ENCODE measurements around the gene MAPK4.

The MAPK4 gene

DNA sequence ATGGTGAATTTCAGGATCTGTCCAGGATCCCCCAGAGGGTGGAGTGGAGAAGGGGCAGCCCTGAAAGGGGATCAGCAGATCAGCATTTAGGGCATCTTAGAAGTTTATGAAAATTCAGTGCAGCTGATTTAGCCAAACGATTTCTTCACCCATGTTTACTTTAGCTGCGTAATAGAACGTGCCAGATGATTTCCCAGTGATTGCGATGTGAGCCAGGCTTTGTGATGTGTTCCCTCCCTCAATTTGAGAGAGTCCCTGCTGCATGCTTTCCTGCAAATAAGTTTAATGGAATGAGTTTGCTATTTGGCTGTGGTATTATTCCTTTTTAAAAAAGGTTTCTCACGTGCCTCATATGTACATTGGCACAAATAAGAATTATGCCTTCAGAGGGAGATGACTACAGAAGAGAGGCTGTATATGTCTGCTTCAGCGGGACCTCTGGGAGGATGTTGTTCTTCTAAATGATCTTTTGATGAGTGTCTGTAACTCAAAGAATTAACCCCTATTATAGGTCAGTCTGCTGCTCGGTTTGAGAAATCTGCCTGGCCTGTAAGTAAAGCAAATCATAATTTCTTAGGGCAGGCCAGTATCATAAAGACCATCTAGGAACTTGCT is 148.1 kb downstream of the MAPK4 start:
- TF ChIP-seq POLR2A (IDR thresholded peaks at IDR 0.05; ENCODE audit: low read depth, low read length) = no peak
- no peak for DNase-seq (ENCODE audit: insufficient read length, low spot score)

DNA sequence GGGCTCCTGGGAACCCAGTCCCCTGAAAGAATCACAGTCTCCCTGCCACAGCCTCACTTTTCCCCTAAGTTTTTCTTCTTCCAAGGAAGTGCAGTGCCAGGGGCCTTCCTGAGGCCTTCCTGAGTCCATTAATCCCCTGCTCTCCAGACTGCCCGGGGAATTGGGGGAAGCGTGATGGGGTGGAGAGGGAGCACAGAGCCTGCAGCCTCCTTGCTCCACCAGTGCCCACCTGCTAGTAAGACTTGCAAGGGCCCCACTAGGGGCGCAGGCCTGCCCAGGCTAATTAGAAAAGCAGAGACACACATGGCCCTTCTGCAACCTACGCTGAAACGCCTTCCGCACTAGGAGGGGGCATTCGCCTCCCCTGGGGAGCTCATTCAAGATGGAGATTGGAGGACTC is 149.3 kb downstream of the MAPK4 start:
- DNase-seq (ENCODE audit: insufficient read length, low spot score) (no peak), FAIRE-seq (no peak)
- no peak for TF ChIP-seq POLR2A (IDR thresholded peaks at IDR 0.05; ENCODE audit: low read depth, low read length)

More for the DNA sequence above, 148.1 kb downstream of the MAPK4 start:
- FAIRE-seq = no peak

DNA sequence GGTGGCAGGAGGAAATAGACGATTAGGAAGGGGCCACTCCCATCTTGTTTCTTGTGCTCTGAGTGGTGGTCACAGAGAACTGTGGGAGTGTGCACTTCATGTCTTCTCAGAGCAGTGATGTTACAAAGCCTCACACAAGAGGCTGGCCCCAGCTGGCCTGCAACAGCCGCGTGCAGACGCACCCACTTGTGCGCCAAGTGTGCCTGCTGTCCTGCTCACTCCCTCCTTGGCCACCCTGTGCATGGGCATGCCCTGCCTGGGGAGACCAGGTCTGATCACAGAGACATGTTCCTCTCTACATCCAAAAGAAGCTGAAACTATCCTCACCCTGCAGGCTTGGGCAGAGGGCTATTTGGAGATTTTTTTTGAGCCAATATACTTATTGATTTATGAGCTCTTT is 151.5 kb downstream of the MAPK4 start:
- FAIRE-seq (no peak), DNase-seq (ENCODE audit: insufficient read length, low spot score) (no peak)
- no peak for TF ChIP-seq POLR2A (IDR thresholded peaks at IDR 0.05; ENCODE audit: low read depth, low read length)

DNA sequence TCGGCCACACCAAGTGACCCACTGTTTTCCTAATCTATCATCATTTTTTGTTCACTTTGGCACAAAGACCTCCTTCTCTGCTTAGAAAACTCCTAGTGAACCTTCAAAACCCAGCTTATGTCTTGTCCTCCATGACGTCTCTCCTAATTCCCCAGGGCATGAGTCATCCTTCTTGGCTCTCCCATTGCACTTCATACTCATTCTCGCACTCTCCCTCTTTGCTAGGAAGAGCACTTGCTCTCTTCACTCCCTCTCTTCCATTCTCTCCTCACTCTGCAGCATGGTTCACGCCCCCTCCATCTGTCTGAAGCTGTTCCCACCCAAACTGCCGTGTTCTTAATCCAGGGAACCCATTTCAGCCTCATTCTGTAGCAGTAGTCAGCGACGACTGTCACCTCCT is 156.0 kb downstream of the MAPK4 start:
- TF ChIP-seq POLR2A (IDR thresholded peaks at IDR 0.05; ENCODE audit: low read depth, low read length) = no peak
- no peak for DNase-seq (ENCODE audit: insufficient read length, low spot score)
- FAIRE-seq = no peak

DNA sequence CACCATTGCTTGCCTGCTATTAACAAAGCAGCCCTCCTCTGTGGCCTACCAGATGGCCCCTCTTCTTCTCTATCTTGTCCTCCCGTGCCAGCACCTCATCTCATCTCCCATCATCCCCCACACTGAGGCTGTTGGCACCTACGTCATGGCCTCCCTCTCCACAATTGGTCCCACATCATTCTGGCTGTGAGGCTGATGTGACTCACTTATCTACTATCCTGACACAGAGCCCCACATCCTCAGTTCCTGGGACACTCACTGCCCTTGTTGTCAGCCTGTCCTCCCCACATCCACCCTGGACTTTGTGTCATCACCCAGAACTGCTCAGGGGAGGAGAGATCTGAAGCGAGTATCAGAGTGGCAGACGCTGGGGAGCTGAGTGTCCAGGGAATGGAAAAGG is 157.0 kb downstream of the MAPK4 start:
- FAIRE-seq (no peak), DNase-seq (ENCODE audit: insufficient read length, low spot score) (no peak)
- TF ChIP-seq POLR2A (IDR thresholded peaks at IDR 0.05; ENCODE audit: low read depth, low read length) = no peak

DNA sequence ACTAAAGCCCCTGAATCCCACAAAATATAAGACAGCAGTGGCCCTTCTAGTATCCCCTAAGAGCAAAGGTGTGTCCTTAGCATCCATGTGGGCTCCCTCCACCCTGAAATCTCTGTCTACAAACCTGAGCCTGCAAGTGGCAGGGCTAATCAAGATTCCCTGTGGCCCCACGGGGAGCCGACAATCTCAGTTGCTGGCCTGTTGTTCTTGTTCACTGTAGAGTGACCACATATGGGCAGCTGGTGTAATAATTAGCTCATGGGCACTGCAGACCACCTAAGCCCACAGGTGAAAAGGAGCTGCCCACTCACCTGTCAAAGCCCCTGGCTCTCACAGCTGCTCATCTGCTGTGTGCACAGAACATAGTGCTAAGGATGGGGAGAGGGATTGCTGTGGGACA is 157.7 kb downstream of the MAPK4 start:
- no peak for DNase-seq (ENCODE audit: insufficient read length, low spot score)
- no peak for TF ChIP-seq POLR2A (IDR thresholded peaks at IDR 0.05; ENCODE audit: low read depth, low read length)
- no peak for FAIRE-seq

DNA sequence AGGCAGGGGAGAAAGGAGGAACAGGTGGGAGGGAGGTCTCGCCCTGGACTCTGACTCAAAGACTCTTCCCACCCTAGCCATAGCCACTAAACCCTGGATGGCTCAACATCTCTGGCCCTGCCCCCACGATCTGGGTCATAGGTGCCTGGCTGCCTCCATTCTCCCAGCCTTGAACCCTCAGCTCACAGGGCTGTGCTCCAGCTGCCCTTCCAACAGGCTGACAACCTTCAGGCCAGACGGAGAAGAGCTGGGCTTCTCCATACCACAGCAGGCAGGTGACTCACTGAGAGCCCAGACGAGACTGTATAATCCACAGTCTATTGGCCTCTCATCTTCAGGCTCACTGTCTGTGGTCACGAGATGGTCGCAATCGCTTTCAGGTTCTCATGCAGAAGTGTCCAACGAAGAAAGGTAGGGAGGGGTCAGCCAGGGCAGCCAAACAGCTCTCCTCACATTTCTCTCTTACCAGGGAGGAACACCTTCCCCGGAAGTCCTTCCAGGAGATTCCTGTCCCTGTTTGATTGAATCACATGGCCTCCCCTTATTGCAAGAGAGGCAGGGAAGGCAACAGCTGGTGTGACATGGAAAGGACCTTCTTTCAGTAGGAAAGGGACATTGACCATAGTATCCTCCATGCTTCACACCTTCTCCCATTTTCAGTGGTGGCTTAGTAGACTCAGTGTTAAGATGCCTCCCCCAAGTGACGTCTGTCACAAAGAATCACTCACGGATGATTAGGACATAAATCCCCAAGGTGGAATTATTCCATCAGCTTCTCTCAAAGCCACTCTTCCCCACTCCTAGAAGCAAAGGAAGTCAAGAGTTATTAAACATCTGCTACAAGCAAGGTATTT is 159.8 kb downstream of the MAPK4 start:
- TF ChIP-seq POLR2A (IDR thresholded peaks at IDR 0.05; ENCODE audit: low read depth, low read length) = no peak
- FAIRE-seq (no peak), DNase-seq (ENCODE audit: insufficient read length, low spot score) (no peak)

DNA sequence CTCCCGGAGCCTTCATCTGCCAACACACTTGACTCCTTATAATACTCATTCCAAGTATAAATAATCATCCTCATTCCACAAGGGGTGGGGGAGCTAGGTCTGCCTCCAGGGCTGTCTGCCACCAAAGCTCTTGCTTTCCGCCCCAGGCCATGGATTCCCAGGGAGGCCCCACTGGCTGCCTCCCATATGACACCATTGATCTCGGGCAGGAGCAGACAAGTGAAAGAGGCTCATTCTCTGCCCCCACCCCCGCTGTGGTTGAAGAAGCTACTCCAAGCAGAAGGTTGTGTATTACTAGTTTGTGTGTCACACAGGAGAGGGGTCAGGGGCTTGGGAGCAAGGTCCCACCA is 160.4 kb downstream of the MAPK4 start:
- FAIRE-seq (no peak), DNase-seq (ENCODE audit: insufficient read length, low spot score) (no peak)
- TF ChIP-seq POLR2A (IDR thresholded peaks at IDR 0.05; ENCODE audit: low read depth, low read length) = no peak

DNA sequence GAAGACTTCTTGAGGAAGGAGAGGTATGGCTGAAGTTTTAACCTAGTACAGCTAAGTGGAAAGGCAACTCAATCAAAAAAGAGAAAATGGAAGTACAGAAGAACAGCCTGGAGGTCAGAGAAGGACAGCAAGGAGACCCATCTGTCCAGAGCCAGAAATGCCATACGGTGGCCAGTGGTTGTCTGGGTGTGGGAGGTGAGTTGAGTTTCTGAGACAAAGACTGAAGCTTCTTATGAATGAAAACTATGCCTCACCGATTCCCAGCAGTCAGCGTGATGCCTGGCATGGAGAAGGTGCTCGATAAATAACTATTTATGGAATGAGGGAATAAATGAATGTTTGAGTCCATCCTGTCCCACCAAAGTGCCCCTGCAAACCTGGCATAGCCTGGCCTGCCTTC is 161.1 kb downstream of the MAPK4 start:
- FAIRE-seq (no peak), DNase-seq (ENCODE audit: insufficient read length, low spot score) (no peak)

DNA sequence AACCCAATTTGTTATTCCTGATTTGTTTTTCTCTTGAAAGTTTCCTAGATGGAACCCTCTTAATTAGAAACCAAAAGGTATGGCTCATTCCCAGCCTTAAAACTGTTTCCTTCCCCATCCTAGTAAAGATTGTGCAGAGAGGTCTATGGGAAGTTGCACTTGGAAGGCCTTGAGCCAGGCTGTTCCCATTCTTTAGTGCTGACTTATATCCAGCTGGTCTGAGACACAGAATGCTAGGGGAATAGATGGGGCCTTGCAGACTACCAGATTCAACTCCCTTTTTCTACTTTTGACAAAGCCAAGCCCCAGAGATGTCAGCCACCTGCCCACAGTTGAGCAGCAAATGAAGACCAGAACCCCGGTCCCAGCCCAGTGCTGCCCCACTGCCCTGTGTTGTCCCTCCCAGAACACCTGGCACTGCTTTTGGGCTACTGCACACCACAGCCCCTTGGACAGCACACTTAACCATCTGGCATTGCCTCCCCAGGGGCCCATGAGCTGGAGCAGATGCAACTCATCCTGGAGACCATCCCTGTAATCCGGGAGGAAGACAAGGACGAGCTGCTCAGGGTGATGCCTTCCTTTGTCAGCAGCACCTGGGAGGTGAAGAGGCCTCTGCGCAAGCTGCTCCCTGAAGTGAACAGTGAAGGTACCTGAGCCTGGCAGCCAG is 161.7 kb downstream of the MAPK4 start:
- DNase-seq (ENCODE audit: insufficient read length, low spot score) (no peak), FAIRE-seq (no peak)
- TF ChIP-seq POLR2A (IDR thresholded peaks at IDR 0.05; ENCODE audit: low read depth, low read length) = no peak

More for the DNA sequence above, 161.1 kb downstream of the MAPK4 start:
- no peak for TF ChIP-seq POLR2A (IDR thresholded peaks at IDR 0.05; ENCODE audit: low read depth, low read length)

DNA sequence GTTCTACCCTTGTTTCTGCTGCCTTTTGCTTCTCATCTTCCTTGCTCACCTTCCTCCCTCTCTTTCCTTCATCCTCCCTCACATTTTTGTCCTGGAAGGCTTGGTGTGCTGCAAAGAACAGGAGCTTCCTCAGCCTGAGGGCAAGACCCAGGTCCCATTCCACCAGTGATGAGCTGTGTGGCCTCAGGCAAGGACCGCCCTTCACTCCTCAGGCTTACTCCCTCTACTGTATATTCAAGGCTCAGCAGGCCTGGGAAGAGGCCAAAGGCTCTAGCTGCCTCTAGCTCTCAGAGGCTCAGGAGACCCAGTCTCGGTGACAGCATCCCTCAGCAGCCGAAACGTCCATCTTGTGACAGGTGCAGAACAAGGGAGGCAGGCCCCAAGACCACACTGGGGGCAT is 162.4 kb downstream of the MAPK4 start:
- FAIRE-seq (no peak), DNase-seq (ENCODE audit: insufficient read length, low spot score) (no peak)
- no peak for TF ChIP-seq POLR2A (IDR thresholded peaks at IDR 0.05; ENCODE audit: low read depth, low read length)

DNA sequence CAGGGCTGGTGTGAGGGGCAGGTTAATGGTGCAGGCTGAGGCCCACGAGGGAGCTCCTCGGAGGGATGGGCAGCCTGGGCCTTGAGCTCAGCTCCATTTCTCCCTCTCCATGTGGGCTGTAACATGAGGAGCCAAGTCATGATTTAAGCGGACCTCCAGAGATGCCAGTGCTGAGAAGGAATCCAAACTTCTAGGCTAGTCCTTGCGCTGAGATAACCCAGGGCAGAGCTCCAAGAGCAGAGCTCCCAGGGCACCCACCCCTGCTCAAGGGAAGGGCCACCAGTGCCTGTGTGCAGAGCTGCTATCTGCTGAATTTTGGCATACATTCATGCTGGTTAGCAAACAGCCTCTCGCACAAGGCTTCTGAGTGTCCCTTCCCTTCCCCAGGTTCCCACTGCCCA is 164.9 kb downstream of the MAPK4 start:
- no peak for TF ChIP-seq POLR2A (IDR thresholded peaks at IDR 0.05; ENCODE audit: low read depth, low read length)
- DNase-seq (ENCODE audit: insufficient read length, low spot score) = no peak
- FAIRE-seq = no peak

DNA sequence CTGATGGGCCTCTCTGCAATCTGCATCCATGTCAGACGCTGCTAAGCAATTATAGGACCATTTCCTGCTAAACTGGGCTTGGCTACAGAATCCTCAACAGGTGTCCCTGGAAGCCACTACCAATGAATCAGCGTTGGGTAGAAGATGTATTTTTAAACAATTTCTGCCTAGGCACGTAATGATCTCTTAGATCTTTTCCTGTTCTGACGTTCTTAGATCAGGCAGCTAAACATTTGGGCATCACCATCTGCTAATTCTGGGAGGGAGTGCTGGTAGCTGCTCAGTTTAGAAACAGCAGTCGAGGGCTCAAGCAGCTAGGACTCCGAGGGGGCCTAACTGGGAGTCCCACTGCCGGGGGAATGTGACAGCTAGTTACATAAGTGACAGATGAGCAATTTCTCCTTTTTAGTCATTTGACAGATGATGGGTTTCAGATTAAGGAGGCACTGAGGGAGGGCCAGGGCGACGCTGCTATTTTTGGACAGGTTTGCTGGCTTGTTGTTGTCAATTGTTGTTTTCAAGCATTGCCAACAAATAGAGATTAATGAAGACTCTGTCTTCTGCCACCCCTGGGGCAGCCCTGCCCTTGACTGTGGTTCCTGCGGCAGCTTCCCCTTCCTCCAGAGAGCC is 167.2 kb downstream of the MAPK4 start:
- DNase-seq (ENCODE audit: insufficient read length, low spot score) = no peak
- FAIRE-seq = no peak
- no peak for TF ChIP-seq POLR2A (IDR thresholded peaks at IDR 0.05; ENCODE audit: low read depth, low read length)

Measured in H54 (cell line).